HG03558 (cell line): ENCODE measurements around the gene RNF220.
"Not testable (repeated sequence)": the region's sequence is repeated elsewhere in the genome, so short reads cannot be mapped to it uniquely, and the experiment has no call there.

Source experiments
- ATAC-seq: cut with Tn5 transposase; IDR thresholded peaks from one replicate; pipeline ENCODE4 v1.9.1; 2021; ENCODE audit warnings: moderate number of reproducible peaks; ENCODE audit not compliant: unreplicated experiment; ENCODE audit errors: extremely low read depth

Gene RNF220

DNA sequence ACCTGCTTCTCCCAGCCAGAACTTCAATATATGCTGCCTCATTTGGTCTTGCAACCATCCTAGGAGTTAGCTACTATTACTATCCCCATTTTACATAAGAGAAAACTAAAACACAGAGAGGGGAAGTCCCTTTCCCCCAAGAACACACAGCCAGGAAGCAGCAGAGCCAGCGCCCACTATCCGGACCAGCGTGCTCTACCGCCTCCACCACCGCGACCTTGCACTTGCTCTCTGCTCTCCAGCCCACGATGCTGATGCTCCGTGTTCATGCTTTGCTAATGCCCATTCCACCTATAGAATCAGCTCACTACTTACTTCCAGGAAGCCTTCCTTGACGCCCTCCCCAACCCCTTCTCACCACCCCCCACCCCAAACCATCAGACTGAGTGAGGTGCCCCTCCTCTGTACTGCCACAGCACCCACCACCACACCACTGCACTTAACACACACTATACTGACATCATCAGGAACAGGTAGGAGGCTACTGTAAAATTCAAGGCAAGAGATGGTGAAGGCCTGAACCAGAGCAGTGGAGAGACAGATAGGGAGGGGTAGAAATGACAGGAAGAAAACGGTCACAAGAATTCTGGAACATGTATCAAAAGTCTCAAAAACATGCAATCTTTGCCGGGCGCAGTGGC, 259.8 kb downstream of the RNF220 start:
- ATAC-seq: no peak

DNA sequence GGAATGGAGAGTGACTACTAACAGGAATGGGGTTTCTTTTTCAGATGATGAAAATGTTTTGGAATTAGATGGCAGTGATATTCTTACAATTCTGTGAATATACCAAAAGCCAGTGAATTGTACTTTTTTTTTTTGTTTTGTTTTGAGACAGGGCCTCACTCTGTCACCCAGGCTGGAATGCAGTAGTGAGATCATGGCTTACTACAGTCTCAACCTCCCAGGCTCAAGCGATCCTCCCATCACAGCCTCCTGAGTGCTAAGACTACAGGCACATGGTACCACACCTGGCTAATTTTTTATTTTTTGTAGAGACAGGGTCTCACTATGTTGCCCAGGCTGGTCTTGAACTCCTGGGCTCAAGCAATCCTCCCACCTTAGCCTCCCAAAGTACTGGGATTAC, 261.7 kb downstream of the RNF220 start:
- ATAC-seq: not testable (repeated sequence)

DNA sequence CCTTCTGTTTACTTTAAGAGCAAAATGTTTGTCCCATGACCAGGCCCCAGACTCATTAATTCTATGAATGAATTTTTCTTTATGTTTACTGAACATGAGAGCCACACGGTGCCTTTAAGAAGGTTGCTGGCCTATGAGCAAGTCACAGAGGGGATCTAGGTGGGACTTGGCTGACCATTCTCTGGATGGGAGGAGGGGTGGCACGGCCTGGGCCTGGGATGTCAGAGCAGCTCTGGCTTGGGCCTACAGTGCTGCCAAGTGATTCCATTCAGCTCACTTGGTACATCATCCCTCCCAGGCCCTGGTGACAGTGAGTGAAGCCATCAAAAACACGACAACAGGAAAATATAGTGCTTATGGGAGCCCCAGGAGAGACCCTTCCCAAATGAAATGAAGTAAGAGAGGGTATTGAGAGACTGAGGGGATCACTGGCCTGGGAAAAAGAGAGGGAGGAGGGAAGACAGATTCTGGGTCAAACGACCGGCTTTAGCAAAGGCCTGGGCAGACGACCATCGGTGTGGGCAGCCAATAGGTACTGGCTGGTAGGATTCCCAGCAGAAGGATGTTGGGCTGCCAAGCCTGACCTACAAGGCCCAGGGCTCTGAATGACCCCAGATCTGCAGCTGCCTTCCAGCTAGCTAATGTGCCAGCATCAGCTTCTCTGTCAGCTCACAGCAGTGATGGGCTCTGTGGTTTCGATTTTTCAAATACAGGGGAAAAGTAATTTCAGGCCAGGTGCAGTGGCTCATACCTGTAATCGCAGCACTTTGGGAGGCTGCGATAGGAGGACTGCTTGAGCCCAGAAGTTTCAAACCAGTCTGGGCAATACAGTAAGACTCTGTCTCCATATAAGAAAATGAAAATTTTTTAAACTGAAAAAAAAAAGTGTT, 265.9 kb downstream of the RNF220 start:
- ATAC-seq: no peak

DNA sequence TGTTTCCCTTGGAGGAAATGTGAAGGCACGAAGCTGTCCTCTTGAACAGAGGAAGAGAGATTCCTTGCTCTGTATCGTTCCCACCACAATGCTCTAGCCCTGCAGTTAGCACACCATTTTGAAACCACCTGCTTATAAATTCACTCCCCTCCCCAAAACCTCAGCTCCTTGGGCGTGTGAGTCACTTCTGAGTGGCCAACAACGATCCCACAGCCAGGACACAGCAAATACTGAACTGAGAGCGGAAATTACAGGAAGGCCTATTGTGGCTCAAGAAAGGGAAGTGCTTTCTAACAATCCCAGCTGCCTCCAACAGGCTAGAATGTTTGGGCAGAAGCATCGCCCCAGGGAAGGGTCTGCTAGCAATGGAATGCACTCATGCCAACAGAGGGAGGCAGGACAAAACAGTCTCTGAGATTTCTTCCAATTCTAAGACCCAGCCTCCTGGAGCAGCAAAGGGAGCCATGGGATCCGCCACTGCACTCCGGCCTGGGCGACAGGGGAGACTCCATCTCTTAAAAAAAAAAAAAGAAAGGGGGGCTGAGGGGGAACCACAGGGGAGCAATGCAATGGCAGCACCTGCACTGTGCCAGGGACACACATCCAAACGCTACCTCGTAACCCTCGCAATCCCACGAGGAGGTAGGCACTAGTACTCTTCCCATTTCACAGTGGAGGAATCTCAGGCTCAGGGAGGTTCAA, 267.4 kb downstream of the RNF220 start:
- ATAC-seq: no peak

DNA sequence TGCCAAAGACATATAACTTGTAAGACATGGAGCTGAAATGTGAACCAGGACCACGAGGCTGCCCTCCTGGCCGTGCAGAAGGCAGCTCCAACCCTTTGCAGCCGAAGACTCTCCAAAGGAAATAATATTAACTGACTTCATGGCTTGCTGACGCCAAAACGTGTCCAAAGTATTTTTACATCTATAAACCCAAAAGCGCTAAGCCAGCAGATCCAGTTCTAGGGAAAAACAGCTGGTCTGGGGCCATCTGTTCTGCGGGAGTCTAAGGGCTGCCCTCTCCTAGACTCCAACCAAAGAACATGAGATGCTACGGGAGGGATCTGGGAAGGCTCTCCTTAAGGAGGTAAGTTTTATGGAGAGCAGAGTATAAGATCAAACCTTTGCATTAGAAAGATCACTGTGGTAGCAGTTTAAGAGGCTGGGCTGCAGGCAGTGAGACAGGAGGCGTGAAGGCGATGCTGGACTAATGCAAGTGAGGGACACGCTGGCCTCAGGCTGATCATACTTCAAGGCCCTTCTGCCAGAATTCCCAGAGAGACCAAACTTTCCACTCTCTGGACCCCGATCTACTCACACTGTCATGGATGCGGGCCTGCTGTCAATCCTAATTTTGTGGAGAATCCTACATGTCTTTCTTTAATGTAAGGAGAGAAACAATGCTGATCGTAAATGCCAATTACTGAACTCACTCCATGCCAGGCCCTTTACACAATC, 268.1 kb downstream of the RNF220 start:
- ATAC-seq: no peak

DNA sequence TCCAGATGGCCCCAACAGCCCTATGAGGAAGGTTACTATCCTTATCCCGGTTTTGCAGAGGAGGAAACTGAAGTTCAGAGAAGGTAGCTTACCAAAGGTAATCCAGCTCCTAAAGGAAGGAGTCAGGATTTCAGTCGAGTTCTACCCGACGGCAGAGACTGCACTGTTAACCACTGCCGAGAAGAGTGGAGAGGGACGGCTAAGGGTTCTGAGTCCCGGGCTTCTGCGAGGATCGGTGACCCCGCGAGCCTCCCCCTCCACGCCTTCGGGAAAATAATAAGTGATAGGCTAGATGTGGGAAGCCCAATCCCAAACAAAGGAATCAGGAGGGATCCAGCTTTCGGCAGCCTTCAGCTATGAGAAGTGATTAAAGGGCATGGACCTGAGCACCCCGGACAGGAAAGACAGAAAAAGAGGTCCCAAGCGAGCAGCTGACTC, 268.6 kb downstream of the RNF220 start:
- no peak for ATAC-seq

DNA sequence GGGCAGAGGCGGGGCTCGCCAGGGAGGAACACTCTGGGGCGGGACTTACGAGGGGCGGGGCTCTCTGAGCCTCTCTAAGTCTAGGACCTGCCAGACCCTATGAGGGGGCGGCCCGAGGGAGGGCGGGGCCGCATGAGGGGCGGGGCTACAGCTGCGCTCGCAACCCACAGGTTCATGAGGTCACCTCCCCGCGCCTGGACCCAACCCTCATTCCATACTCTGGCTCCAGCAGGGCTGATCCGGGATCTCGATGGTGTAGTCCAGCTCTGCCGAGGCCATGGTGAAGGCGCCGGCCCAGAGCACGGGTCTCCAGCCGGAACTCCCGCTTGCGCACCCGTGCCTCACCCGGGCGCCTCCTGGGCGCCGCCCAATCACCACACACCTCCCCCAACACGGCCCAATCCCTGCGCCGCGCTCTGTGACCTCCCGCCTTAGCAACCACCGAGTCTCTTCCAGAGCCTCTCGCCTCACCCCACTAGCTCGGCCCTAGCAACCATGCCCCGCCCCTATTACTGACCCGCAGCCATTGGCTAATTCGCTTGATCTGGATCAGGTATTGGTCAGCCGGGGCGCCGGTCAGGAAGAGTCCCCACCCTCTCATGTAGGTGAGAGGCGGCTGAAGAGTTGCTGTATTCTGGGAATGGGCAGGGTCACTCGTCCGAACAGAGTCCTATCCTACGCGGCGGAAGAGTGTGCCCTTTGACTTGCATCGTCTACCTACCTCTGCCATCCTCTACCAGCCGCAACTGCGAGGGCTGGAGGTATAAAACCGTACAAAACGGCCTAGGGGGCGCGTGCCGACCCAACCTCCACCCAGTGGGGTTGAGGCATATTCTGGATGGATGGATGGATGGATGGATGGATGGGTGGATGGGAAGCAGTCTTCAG, 269.3 kb downstream of the RNF220 start, which contains the start of the genes ARMH1 and TMEM53:
Gene ARMH1 (plus strand): TSS at position 602 of the 888 bp plus-strand sequence. CDS start 14,984 bp downstream, outside the sequence.
Gene TMEM53 (minus strand): TSS at position 369 of the 888 bp plus-strand sequence. CDS start 90 bp downstream, at position 279.
- peak; percentile 74 for ATAC-seq

DNA sequence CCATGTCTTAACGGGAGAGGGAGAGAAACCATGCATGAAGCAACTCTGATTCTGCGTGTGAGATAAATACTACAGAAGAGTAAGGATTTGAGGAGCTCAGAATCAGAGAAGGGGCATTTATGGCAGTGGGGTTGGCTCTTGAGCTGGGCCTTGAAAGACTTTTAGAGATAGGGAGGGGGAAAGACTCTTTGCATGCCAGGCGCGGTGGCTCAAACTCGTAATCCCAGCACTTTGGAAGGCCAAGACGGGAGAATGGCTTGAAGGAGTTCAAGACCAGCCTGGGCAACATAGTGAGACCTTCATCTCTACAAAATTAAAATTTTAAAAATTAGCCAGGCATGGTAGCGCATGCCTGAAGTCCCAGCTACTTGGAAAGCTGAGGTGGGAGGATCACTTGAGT, 270.1 kb downstream of the RNF220 start:
- no peak for ATAC-seq

DNA sequence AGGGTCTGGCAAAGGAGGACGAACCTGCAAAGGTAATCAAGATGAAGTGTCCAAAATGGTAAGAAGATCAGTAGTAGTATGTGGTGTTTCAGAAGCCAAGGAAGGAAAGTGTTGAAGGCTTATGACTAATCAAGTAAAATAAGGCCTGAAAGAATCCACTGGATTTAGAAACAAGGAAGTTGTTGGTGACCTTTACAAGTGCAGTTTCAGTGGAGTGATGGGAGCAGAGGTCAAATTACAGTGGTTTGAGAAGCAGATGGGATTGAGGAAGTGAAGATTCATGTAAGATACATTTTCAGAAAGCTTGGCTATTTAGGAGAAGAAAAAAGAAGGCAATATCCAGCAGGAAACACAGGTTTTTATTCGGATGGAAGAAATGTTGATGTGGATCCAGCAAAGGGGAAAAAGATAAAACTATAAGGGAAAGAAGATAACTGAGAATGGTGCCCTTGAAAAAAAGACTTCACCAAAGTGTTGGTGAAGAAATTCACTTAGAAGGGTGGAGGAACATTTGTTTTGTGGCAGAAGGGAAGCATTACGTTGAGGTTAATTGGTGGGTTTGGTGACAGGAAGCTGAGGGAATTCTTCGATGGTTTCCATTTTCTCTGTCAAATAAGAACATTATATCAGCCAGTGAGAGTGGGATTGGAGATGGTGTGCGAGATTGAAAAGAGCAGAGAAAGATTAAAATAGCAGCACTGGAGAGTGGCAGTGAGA, 271.6 kb downstream of the RNF220 start:
- ATAC-seq: no peak

DNA sequence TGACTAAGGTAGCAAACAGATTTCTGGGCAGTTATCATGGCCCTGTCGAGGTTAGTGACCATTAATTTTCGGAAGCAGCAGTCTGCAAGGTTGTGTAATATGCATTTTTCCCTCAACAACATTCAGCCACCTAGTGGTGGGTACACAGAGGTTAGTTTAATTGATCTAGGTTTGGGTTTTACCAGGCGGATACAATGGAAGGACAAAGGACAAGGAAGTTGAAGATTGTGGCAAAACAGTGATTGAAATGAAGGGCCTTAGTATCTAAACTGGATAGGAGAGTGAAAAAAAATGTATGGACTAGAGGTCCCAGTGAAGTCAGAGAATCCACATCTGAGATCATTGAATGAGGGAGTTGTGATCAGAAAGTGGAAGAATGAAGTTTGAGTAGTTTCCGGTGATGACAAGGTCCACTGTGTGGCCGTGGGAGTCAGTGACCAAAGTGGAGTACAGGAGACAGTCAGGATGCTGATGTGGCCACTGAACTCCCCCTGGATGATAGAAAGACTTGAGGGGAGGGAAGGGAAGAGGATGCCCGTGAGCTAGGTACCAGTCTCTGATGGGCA, 272.2 kb downstream of the RNF220 start:
- no peak for ATAC-seq

DNA sequence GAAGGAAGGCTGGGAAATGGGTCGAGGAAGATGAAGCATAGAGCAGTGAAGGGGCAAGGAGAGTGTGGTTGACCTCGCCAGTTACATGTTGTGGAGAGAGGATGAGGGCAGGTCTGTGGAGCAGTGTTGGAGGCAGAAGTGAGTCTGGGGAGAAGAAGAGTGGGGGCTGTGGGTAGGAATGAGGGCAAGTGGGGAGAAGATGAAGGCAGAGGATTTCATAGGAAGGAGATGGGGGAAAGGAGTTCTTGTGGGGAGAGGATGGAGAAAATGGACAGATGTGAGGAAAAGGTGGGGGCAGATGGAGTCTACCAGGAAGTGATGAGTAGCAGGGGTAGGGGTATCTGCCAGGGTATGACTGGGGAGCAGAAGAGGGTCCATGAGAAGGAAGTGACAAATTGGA, 273.1 kb downstream of the RNF220 start:
- ATAC-seq: no peak

DNA sequence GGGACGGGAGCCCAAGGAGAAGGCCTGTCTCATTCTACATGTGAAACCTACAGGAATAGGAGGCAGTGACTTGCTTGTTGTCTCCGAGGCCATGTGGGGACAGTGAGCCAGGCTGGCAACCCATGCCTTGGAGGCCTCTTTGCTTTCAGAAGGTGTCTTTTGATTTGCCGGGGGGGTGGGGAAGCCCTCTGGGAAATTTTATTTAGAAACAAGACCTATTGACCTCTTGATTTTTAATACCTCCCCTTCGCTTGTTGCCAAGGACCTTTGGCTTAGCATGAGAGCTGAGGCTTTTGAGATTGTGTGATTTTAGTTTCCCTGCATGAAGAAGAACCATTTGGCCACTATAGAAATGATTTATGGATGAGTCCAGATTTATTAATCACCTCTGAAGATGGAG, 273.6 kb downstream of the RNF220 start:
- ATAC-seq: no peak

DNA sequence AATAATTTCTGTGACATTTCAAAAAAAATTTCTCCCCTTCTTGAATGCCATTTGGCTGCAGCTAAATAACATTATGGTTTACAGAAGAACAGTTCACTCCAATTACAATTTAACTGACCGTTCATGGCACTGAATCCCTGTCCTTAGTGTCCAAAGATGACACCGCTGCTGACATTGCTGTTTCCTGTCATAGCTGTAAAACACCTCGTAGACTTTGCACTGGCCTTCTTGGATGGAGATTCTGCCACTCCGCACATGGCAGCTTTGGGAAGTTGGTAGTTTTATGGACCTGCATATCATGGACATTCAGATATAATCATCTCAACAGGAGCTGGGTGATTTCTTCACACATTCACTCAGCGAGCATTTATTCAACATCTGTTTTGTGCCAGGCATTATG, 274.4 kb downstream of the RNF220 start:
- ATAC-seq: no peak

DNA sequence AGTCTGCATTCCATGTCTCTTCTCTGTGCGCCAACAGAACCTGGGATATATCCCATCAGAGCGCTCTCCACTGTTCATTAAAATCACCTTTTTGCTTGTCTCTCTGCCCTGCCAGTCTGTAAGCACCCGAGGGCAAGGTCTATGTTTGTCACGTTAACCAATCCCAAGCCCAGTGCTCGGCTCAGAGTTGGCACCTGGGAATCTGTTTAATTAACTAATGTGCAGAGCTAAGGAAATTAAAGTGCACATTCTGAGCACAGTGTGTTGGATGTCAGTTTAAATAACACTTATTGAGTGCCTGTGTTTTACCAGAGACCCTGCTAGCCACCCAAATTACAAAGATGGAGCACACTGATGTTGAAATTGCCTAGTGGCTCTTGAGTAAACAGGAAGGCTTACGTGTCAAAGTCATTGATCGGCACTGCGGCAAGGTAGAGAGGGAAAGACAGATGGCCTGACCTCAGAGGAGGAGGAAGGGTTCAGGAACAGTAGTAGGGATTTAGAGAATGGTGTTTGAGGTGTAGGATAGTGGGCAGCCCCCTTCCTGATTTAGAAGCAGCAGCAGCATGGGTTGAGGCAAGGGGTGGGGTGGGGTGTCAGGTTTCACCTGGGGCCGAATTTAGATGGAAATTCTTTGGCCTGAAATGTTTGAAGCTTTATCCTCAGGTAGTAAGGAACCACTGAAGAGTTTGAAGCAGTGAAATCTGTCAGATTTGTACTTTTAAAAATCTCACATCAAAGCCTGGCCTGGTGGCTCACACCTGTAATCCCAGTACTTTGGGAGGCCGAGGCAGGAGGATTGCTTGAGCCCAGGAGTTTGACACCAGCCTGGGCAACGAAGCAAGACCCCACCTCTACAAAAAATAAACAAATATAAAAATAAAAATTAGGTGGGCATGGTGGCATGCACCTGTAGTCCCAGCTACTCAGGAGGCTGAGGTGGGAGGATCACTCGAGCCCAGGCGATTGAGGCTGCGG, 277.1 kb downstream of the RNF220 start:
- no peak for ATAC-seq

DNA sequence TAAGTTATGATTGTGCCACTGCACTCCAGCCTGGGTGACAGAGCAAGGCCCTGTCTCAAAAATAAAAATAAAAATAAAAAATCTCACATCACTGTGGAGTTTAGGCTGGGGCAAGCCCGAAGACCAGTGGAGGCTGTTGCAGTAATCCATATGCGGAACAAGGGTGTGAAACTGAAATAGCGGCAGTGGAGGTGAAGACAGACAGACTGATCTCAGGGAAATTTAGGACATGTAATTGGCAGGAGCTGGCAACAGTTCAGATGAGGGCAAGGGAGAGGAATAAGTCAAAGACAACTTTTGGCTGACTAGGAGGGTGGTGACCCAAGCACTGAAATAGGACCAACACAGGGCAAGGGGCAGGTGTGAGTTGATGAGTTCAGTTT, 277.8 kb downstream of the RNF220 start:
- ATAC-seq: no peak

DNA sequence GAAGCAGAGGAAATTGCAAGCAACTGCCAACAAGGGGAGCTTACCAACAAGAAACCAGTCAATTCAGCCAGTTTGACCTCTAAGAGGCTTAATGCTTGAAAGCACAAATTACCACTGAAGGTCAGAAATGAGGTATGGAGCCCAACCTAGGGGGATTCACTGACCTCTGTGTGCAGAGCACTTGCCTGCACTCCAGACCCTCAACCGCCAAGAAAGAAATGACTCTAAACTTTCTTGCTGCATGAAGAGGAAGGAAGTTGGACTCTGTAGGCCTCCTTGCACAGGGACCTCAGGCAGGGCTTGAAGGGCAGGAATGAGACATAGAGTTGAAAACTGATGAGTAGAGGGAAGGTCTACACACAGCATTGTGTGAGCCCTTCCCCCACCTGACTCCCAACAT, 279.5 kb downstream of the RNF220 start:
- peak; percentile 62 for ATAC-seq

DNA sequence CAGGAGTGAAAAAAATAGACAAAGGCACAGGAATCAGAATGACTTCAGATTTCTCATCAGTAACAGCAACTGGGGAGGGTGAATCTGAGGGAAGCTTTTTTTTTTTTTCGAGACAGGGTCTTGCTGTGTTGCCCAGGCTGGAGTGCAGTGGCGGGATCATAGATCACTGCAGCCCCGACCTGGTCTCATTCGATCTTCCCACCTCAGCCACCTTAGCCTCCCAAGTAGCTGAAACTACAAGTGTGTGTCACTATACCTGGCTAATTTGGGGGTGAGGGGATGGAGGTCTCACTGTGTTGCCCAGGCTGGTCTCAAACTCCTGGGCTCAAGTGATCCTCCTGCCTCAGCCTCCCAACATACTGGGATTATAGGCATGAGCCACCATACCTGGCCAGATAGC, 280.2 kb downstream of the RNF220 start:
- ATAC-seq: no peak
